BJ (cell line): ENCODE measurements around the gene ETNK2. TPM values are rescaled to one million over a fixed set of nuclear protein-coding genes. Genes with fewer than 3 reads are reported as not detected.

Experiments
- CTCF ChIA-PET: fragments of 350-600 bp; formaldehyde crosslinking; extraction: SDS; loops from one replicate; lab custom pipeline; 2021; ENCODE audit warnings: antibody characterized with exemption, inconsistent platforms; lab: Yijun Ruan, JAX
- POLR2A ChIA-PET: fragments of 300-600 bp; sonication (Branson Sonifier 250); formaldehyde crosslinking; extraction: SDS; loops from one replicate; lab custom pipeline; 2021; ENCODE audit warnings: antibody characterized with exemption; lab: Charles Lee
- DNase-seq: peaks from one replicate; pipeline ENCODE4 v3.0.0-alpha.2; 2011; ENCODE audit warnings: low read depth
- H3K27me3 ChIP-seq: 2 replicates; pipeline ENCODE4 v1.6.0; 2011; ENCODE audit warnings: low read length; ENCODE audit not compliant: control insufficient read depth, insufficient read depth
- H3K36me3 ChIP-seq: 2 replicates; pipeline ENCODE4 v1.5.1; 2011; ENCODE audit warnings: low read length; ENCODE audit not compliant: control insufficient read depth, insufficient read depth
- H3K4me3 ChIP-seq: 2 replicates; pipeline ENCODE4 v1.5.1; 2011; ENCODE audit warnings: low read depth, mild to moderate bottlenecking, control low read depth, low read length
- polyA plus RNA-seq: library from polyadenylated mRNA; depleted of rRNA; stranded (reverse); fragments of >200 nt; gene quantifications from 2 replicates; pipeline ENCODE4 v1.2.3, GENCODE V29; 2011
- TF ChIP-seq, protein P1 (sequence below): IDR thresholded peaks from 2 replicates; pipeline ENCODE4 v1.5.1; 2011; ENCODE audit warnings: low read depth, mild to moderate bottlenecking, control low read depth, inconsistent platforms, low read length, moderate library complexity; ENCODE audit not compliant: insufficient read depth

The ETNK2 gene
- polyA plus RNA-seq, 1 experiment, result 30.7 TPM

DNA sequence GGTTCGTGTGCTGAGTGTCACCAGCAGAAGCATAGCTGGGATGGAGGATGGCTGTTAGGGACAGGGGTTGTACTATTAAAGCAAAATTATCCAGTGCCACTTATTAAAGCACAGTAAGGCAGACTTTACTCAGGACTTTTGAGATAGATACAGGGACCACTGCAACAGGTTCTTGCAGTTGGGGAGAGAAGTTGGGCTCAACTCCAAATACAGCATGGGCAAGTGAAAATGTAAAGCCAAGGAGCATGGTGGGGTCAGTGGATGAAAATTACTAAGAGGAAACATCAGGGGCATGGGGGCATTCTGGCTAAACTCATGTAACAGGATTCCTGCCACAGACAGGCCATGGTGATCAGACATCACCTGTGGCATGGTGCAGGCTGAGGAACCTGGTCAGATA, 29.3 kb upstream of the ETNK2 start:
- DNase-seq, result no peak
- Histone ChIP-seq H3K27me3 (no peaks in the 10 kb centered on the region), H3K36me3 (no peaks in the 10 kb centered on the region), H3K4me3 (no peak overlapping the region)
- POLR2A ChIA-PET, result no interaction called here
- TF ChIP-seq, protein P1, sequence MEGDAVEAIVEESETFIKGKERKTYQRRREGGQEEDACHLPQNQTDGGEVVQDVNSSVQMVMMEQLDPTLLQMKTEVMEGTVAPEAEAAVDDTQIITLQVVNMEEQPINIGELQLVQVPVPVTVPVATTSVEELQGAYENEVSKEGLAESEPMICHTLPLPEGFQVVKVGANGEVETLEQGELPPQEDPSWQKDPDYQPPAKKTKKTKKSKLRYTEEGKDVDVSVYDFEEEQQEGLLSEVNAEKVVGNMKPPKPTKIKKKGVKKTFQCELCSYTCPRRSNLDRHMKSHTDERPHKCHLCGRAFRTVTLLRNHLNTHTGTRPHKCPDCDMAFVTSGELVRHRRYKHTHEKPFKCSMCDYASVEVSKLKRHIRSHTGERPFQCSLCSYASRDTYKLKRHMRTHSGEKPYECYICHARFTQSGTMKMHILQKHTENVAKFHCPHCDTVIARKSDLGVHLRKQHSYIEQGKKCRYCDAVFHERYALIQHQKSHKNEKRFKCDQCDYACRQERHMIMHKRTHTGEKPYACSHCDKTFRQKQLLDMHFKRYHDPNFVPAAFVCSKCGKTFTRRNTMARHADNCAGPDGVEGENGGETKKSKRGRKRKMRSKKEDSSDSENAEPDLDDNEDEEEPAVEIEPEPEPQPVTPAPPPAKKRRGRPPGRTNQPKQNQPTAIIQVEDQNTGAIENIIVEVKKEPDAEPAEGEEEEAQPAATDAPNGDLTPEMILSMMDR, result no peak
- CTCF ChIA-PET, result interaction anchor here (0.9 to 2.5 kb wide), 5 partner anchors 9 to 33 kb away, joined by 3 to 13 read pairs (median 3); partner anchors contain the start of gene GOLT1A

GRCh38 chr1:204180133-204180532, 28.3 kb upstream of the ETNK2 start:
- no peaks in the 10 kb centered on the region for H3K36me3 ChIP-seq
- ChIA-PET POLR2A (no interaction called here), CTCF (interaction anchor here (1.1 to 2.5 kb wide), 5 partner anchors 10 to 27 kb away, joined by 3 to 13 read pairs (median 7); no protein-coding TSS in a partner anchor)

GRCh38 chr1:204178487-204179281, 26.8 kb upstream of the ETNK2 start:
- TF ChIP-seq, protein P1, result no peak

More at GRCh38 chr1:204180133-204180532, 28.3 kb upstream of the ETNK2 start:
- H3K27me3 ChIP-seq, result no peaks in the 10 kb centered on the region
- no peak for DNase-seq
- TF ChIP-seq, protein P1, result no peak
- H3K4me3 ChIP-seq, result no peak overlapping the region

GRCh38 chr1:204177133-204177532, 25.3 kb upstream of the ETNK2 start:
- Histone ChIP-seq H3K4me3 (no peak overlapping the region), H3K36me3 (no peaks in the 10 kb centered on the region), H3K27me3 (no peaks in the 10 kb centered on the region)
- DNase-seq, result no peak
- POLR2A ChIA-PET, result no interaction called here
- TF ChIP-seq, protein P1, result no peak
- CTCF ChIA-PET, result interaction anchor here (1.2 to 5.5 kb wide), 2 partner anchors 9 to 29 kb away, joined by 4 to 30 read pairs; no protein-coding TSS in a partner anchor

More at GRCh38 chr1:204178487-204179281, 26.8 kb upstream of the ETNK2 start:
- DNase-seq, result no peak
- Histone ChIP-seq H3K27me3 (no peaks in the 10 kb centered on the region), H3K36me3 (no peaks in the 10 kb centered on the region), H3K4me3 (no peak overlapping the region)
- POLR2A ChIA-PET, result no interaction called here
- CTCF ChIA-PET, result interaction anchor here (2.4 to 5.5 kb wide), 3 partner anchors 16 to 28 kb away, joined by 12 to 30 read pairs (median 13); no protein-coding TSS in a partner anchor

GRCh38 chr1:204176049-204176448, 24.2 kb upstream of the ETNK2 start:
- ChIA-PET POLR2A (no interaction called here), CTCF (interaction anchor here (1.7 to 5.5 kb wide), 3 partner anchors 12 to 30 kb away, joined by 6 to 30 read pairs (median 15); no protein-coding TSS in a partner anchor)

More at GRCh38 chr1:204176049-204176448, 24.2 kb upstream of the ETNK2 start:
- TF ChIP-seq, protein P1, result no peak
- H3K27me3 ChIP-seq, result no peaks in the 10 kb centered on the region
- no peak overlapping the region for H3K4me3 ChIP-seq
- H3K36me3 ChIP-seq, result no peaks in the 10 kb centered on the region
- no peak for DNase-seq
